Endodermal cell (in vitro differentiated cells): ENCODE measurements around the gene CRB2. TPM values are rescaled to one million over a fixed set of nuclear protein-coding genes. Genes with fewer than 3 reads are reported as not detected.

ENCODE experiments used
- DNase-seq: peaks from one replicate; pipeline ENCODE4 v3.0.0-alpha.2; 2017
- H3K27ac ChIP-seq: 2 replicates; pipeline ENCODE4 v1.5.1; 2013; ENCODE audit warnings: mild to moderate bottlenecking, low read depth, low read length, moderate library complexity
- H3K27me3 ChIP-seq: 2 replicates; pipeline ENCODE4 v1.6.1; 2013; ENCODE audit warnings: mild to moderate bottlenecking, low read length, moderate library complexity; ENCODE audit not compliant: insufficient read depth, control insufficient read depth, poor library complexity, severe bottlenecking
- H3K36me3 ChIP-seq: 2 replicates; pipeline ENCODE4 v1.7.0; 2013; ENCODE audit warnings: mild to moderate bottlenecking, low read length, moderate library complexity; ENCODE audit not compliant: control insufficient read depth, insufficient read depth
- H3K4me1 ChIP-seq: one replicate; pipeline ENCODE4 v1.7.0; 2013; ENCODE audit warnings: low read length; ENCODE audit not compliant: control insufficient read depth, insufficient read depth
- H3K4me3 ChIP-seq: 2 replicates; pipeline ENCODE4 v1.5.1; 2013; ENCODE audit warnings: mild to moderate bottlenecking, low read length, moderate library complexity
- H3K9ac ChIP-seq: 2 replicates; pipeline ENCODE4 v1.6.1; 2013; ENCODE audit warnings: mild to moderate bottlenecking, low read length, moderate library complexity; ENCODE audit not compliant: poor library complexity, severe bottlenecking; ENCODE audit errors: extremely low read depth
- H3K9me3 ChIP-seq: 2 replicates; pipeline ENCODE4 v1.6.1; 2013; ENCODE audit warnings: mild to moderate bottlenecking, low read length, moderate library complexity; ENCODE audit not compliant: control insufficient read depth
- H3K27ac Mint-ChIP-seq: 2 replicates; pipeline ENCODE4 v1.8.0; 2020; ENCODE audit warnings: mixed read lengths
- H3K27me3 Mint-ChIP-seq: 2 replicates; pipeline ENCODE4 v1.8.0; 2021; ENCODE audit warnings: mild to moderate bottlenecking, mixed read lengths; ENCODE audit not compliant: insufficient read depth
- H3K36me3 Mint-ChIP-seq: 2 replicates; pipeline ENCODE4 v1.8.0; 2020; ENCODE audit warnings: low read depth, mixed read lengths
- H3K4me1 Mint-ChIP-seq: 2 replicates; pipeline ENCODE4 v1.8.0; 2020; ENCODE audit warnings: mixed read lengths
- H3K4me3 Mint-ChIP-seq: 2 replicates; pipeline ENCODE4 v1.8.0; 2020; ENCODE audit warnings: mild to moderate bottlenecking, moderate library complexity, mixed read lengths
- H3K9me3 Mint-ChIP-seq: 2 replicates; pipeline ENCODE4 v1.8.0; 2020; ENCODE audit warnings: mild to moderate bottlenecking, mixed read lengths
- WGBS, 2 experiments: methylation state at CpG; one replicate each; pipeline versions ENCODE4 v1.1.5 to v1.1.7; 2013; ENCODE audit warnings: missing lambda C conversion rate in 2 of 2, mixed read lengths in 1 of 2; ENCODE audit not compliant: insufficient coverage in 1 of 2, insufficient read length in 1 of 2; 5-methylcytosine and 5-hydroxymethylcytosine counted together
- long read RNA-seq, 4 experiments: library from polyadenylated mRNA in 2 of 4; library from RNA in 1 of 4; library from capped mRNA in 1 of 4; stranded (forward) in 3 of 4; unstranded in 1 of 4; transcript quantifications; one replicate each; pipeline ENCODE4 v2.0.0, GENCODE V29; 2020 to 2021; ENCODE audit warnings: inconsistent platforms in 1 of 4
- polyA plus RNA-seq, 2 experiments: library from polyadenylated mRNA; stranded (reverse); fragments of 50-300 nt; gene quantifications; one replicate each; pipeline ENCODE4 v1.2.3, GENCODE V29; 2013
- total RNA-seq, 2 donors: library from RNA; stranded (reverse); fragmentation: NEBNext Ultra II Directional in 1 of 2; extraction: Animal tissue kit (Norgen Biotek cat#: 25700) in 1 of 2; gene quantifications; 2 replicates in 1 of 2; 3 replicates in 1 of 2; pipeline ENCODE4 v1.2.1, GENCODE V29; 2021
- TF ChIP-seq, protein P1 (sequence below): fragments of 200-600 bp; sonication (generic); conservative IDR thresholded peaks from 2 replicates; pipeline ENCODE4 v1.5.0; 2021; ENCODE audit warnings: antibody characterized with exemption, mild to moderate bottlenecking

Gene CRB2
- total RNA-seq, result 1 to 10 TPM in 1 of 2 donors, under 1 TPM in 1; 0.75 to 2.0 TPM
- 92.5 TPM for polyA plus RNA-seq (2013, experiment 1 of 2)
- polyA plus RNA-seq (2013, experiment 2 of 2), result 79.0 TPM
- long read RNA-seq, experiment 1, result 0 reads
- long read RNA-seq, experiment 2, result 0 reads
- long read RNA-seq, experiment 3, partial matches to known transcripts, result 0 of 1 reads
- long read RNA-seq, experiment 3, other reads (novel, unspliced or antisense), result 0 of 1 reads
- long read RNA-seq, experiment 4, result 0 reads

DNA sequence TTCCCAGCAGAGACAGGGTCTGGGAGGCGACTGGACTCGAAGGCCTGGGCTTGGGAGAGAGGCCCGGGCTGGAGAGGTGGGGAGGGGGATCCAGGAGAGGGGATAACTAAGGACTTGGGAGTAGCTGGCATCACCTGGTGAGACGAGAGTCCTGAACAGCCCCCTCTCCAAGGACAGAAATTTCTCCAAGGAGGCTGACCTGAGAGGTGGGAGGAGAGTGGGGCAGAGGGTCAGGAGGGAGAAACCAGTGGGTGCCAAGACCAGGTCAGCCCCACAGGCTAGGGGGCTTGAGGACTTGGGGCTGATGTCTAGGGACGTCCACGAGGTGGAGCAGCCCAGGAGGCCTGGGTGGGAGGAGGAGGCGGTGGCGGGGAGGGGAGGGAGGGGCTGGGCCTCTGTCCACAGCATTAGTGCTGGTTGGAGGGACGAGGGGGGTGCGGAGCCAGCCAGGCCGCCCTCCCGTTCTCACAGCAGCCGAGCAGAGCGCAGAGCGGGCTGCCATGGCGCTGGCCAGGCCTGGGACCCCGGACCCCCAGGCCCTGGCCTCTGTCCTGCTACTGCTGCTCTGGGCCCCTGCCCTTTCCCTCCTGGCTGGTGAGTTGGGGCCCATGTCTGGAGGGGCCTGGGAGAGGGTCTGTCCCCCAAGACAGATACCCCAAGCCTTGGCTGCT is at the start of gene CRB2:
Gene CRB2, plus strand, starts transcription at position 437 of the 671 bp plus-strand sequence. Its CDS starts 64 bp downstream, at position 501.
- H3K4me1 ChIP-seq, result peaks cover 28% of the 10 kb centered on the region
- H3K27me3 ChIP-seq, result peaks cover 11% of the 10 kb centered on the region
- H3K4me3 ChIP-seq, result peak within 1 kb of the TSS; percentile 49
- H3K9me3 ChIP-seq, result no peaks in the 10 kb centered on the region
- Mint-ChIP-seq H3K27ac (no peak within 1 kb of the TSS), H3K4me3 (peak within 1 kb of the TSS; percentile 41), H3K9me3 (no peaks in the 10 kb centered on the region), H3K4me1 (peaks cover 40% of the 10 kb centered on the region), H3K36me3 (no peaks in the 10 kb centered on the region), H3K27me3 (peaks cover 29% of the 10 kb centered on the region)
- peak; percentile 91 for DNase-seq
- 0 to 12% methylated on average over 1 to 16 of the region's 17 CpGs for WGBS, 2 experiments
- TF ChIP-seq, protein P1, sequence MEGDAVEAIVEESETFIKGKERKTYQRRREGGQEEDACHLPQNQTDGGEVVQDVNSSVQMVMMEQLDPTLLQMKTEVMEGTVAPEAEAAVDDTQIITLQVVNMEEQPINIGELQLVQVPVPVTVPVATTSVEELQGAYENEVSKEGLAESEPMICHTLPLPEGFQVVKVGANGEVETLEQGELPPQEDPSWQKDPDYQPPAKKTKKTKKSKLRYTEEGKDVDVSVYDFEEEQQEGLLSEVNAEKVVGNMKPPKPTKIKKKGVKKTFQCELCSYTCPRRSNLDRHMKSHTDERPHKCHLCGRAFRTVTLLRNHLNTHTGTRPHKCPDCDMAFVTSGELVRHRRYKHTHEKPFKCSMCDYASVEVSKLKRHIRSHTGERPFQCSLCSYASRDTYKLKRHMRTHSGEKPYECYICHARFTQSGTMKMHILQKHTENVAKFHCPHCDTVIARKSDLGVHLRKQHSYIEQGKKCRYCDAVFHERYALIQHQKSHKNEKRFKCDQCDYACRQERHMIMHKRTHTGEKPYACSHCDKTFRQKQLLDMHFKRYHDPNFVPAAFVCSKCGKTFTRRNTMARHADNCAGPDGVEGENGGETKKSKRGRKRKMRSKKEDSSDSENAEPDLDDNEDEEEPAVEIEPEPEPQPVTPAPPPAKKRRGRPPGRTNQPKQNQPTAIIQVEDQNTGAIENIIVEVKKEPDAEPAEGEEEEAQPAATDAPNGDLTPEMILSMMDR, result peak; percentile 65
- peak within 1 kb of the TSS; percentile 97 for H3K27ac ChIP-seq
- H3K9ac ChIP-seq, result no peak within 1 kb of the TSS
- no peaks in the 10 kb centered on the region for H3K36me3 ChIP-seq

GRCh38 chr9:123309611-123310010 is 46.4 kb upstream of the CRB2 start:
- no peak overlapping the region for H3K27ac ChIP-seq
- Mint-ChIP-seq H3K36me3 (no peaks in the 10 kb centered on the region), H3K4me3 (no peak overlapping the region), H3K4me1 (peaks cover 9% of the 10 kb centered on the region), H3K27me3 (peaks cover 2% of the 10 kb centered on the region), H3K27ac (no peak overlapping the region), H3K9me3 (no peaks in the 10 kb centered on the region)
- no peaks in the 10 kb centered on the region for H3K9me3 ChIP-seq
- TF ChIP-seq, protein P1, result no peak
- no peaks in the 10 kb centered on the region for H3K36me3 ChIP-seq
- 88 to 100% methylated on average over 1 of the region's 1 CpG for WGBS, 2 experiments
- no peak overlapping the region for H3K9ac ChIP-seq
- H3K4me3 ChIP-seq, result no peak overlapping the region
- no peaks in the 10 kb centered on the region for H3K27me3 ChIP-seq
- DNase-seq, result no peak
- no peaks in the 10 kb centered on the region for H3K4me1 ChIP-seq

DNA sequence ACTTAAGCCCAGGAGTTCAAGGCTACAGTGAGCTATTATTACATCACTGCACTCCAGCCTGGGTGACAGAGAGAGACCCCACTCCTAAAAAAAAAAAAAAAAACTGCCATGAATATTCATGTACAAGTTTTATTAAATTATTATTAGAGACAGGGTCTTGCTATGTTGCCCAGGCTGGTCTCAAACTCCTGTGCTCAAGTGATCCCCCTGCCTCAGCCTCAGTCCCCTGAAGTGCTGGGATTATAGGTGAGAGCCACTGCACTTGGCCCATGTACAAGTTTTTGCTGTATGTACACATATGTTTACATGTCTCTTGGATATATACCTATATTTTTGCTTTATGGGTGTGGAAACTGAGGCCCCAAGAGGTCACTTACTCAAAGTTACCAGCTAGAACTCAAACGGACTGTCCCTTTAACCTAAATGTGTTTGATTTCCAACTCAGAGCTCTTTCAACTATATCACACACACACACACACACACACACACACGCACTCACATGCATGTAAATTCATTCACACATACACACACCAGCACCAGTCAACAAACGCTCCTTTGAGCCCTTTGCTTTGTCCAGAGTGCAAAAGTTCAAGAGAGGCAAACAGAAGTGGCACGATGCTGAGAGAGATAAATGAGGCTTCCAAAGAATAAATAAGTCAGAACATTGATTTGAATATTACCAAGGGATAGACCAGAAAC is 45.3 kb upstream of the CRB2 start:
- Mint-ChIP-seq H3K4me1 (no peaks in the 10 kb centered on the region), H3K27ac (no peak overlapping the region), H3K27me3 (peaks cover 2% of the 10 kb centered on the region), H3K9me3 (no peaks in the 10 kb centered on the region), H3K4me3 (no peak overlapping the region), H3K36me3 (no peaks in the 10 kb centered on the region)
- 81 to 93% methylated on average over 2 to 4 of the region's 4 CpGs for WGBS, 2 experiments
- H3K9me3 ChIP-seq, result no peaks in the 10 kb centered on the region
- TF ChIP-seq, protein P1, result no peak
- no peaks in the 10 kb centered on the region for H3K27me3 ChIP-seq
- H3K27ac ChIP-seq, result no peak overlapping the region
- H3K36me3 ChIP-seq, result no peaks in the 10 kb centered on the region
- H3K9ac ChIP-seq, result no peak overlapping the region
- no peaks in the 10 kb centered on the region for H3K4me1 ChIP-seq
- no peak overlapping the region for H3K4me3 ChIP-seq
- no peak for DNase-seq
